A549 (cell line): ENCODE data around the gene MED10.

ENCODE experiments used
- CHD4 ChIP-seq: fragments of 200-600 bp; sonication (generic); IDR thresholded peaks from 2 replicates; pipeline ENCODE4 v1.6.1; 2016; ENCODE audit warnings: antibody characterized with exemption, mild to moderate bottlenecking, borderline replicate concordance
- ELK1 ChIP-seq: fragments of 150-350 bp; IDR thresholded peaks from 2 replicates; pipeline ENCODE4 v1.6.1; 2014; ENCODE audit warnings: low read depth, mild to moderate bottlenecking, low read length
- HMGXB4 ChIP-seq: fragments of 250-450 bp; sonication (Bioruptor Pico); IDR thresholded peaks from 2 replicates; pipeline ENCODE4 v1.5.0; 2021; ENCODE audit warnings: mild to moderate bottlenecking, moderate library complexity, borderline replicate concordance
- KDM1A ChIP-seq: fragments of 200-600 bp; sonication (generic); IDR thresholded peaks from 2 replicates; pipeline ENCODE4 v1.6.1; 2016; ENCODE audit warnings: low read depth, mild to moderate bottlenecking
- MYC ChIP-seq: IDR thresholded peaks from 2 replicates; pipeline ENCODE4 v1.6.1; 2012; ENCODE audit warnings: mild to moderate bottlenecking, inconsistent platforms, low read length, improper control_type of control experiment, borderline replicate concordance
- NR3C1 ChIP-seq: fragments of >200 bp; sonication (Bioruptor Twin); formaldehyde crosslinking; IDR thresholded peaks from 3 replicates; pipeline ENCODE4 v1.6.1; 2017
- POLR2A ChIP-seq: IDR thresholded peaks from 2 replicates; pipeline ENCODE4 v1.6.1; 2012; ENCODE audit warnings: mild to moderate bottlenecking, low read length
- RAD21 ChIP-seq, 2 experiments: fragments of >200 bp in 1 of 2; sonication (Bioruptor Twin) in 1 of 2; formaldehyde crosslinking in 1 of 2; IDR thresholded peaks in 1 of 2; conservative IDR thresholded peaks in 1 of 2; 2 replicates in 1 of 2; 3 replicates in 1 of 2; pipeline ENCODE4 v1.6.1; 2012 to 2018; ENCODE audit warnings: inconsistent platforms in 1 of 2
- ZNF302 ChIP-seq: fragments of 250-450 bp; sonication (Bioruptor Pico); IDR thresholded peaks from 2 replicates; pipeline ENCODE4 v1.9.0; 2021; ENCODE audit warnings: inconsistent platforms, mild to moderate bottlenecking, moderate library complexity
- TF ChIP-seq, protein P1 (sequence below): fragments of >200 bp; sonication (Bioruptor Twin); formaldehyde crosslinking; IDR thresholded peaks from 3 replicates; pipeline ENCODE4 v1.5.1; 2016
- TF ChIP-seq, protein P2 (sequence below): IDR thresholded peaks from 2 replicates; pipeline ENCODE4 v1.6.1; 2012

DNA sequence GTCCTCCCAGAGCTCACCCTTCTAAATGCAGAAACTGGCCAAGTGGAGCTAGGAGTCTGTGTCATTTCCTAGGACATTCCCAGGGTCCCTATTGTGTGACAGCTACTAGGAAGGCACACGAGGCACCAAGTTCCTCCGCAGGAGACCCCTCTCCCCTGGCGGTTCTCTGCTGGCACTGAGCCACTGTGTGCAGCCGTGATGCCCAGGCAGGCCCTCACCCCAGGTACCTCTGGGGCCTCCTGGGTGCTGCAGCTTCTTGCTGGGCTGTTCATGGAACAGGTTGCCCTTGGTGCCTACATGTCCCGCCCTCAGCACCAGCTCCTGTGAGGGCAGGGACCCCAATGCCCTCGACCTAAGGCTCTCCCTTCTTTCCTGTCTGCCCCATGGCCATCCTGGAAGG lies 23.1 kb downstream of the MED10 start:
- TF ChIP-seq, protein P1, sequence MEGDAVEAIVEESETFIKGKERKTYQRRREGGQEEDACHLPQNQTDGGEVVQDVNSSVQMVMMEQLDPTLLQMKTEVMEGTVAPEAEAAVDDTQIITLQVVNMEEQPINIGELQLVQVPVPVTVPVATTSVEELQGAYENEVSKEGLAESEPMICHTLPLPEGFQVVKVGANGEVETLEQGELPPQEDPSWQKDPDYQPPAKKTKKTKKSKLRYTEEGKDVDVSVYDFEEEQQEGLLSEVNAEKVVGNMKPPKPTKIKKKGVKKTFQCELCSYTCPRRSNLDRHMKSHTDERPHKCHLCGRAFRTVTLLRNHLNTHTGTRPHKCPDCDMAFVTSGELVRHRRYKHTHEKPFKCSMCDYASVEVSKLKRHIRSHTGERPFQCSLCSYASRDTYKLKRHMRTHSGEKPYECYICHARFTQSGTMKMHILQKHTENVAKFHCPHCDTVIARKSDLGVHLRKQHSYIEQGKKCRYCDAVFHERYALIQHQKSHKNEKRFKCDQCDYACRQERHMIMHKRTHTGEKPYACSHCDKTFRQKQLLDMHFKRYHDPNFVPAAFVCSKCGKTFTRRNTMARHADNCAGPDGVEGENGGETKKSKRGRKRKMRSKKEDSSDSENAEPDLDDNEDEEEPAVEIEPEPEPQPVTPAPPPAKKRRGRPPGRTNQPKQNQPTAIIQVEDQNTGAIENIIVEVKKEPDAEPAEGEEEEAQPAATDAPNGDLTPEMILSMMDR: no peak
- no peak for TF ChIP-seq POLR2A
- no peak for TF ChIP-seq KDM1A
- no peak for TF ChIP-seq ZNF302
- TF ChIP-seq, protein P2, sequence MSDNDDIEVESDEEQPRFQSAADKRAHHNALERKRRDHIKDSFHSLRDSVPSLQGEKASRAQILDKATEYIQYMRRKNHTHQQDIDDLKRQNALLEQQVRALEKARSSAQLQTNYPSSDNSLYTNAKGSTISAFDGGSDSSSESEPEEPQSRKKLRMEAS: no peak
- no peak for TF ChIP-seq HMGXB4 (CRISPR knock-in tag)
- no peak for TF ChIP-seq MYC
- no peak for TF ChIP-seq RAD21 (conservative IDR thresholded peaks at IDR 0.05 in 1 of 2, IDR thresholded peaks at IDR 0.05 in 1 of 2)
- no peak for TF ChIP-seq NR3C1
- TF ChIP-seq ELK1: no peak
- TF ChIP-seq CHD4: no peak
